H9 (cell line): ENCODE data around the gene WDR7. TPM values are rescaled to one million over a fixed set of nuclear protein-coding genes. Genes with fewer than 3 reads are reported as not detected.

Source experiments
- DNase-seq: peaks from one replicate; pipeline ENCODE4 v3.0.0-alpha.2; 2017
- H2AFZ ChIP-seq: one replicate; pipeline ENCODE4 v1.6.1; 2013; ENCODE audit warnings: mild to moderate bottlenecking, low read length, control low read depth, moderate library complexity
- H2AK5ac ChIP-seq: 2 replicates; pipeline ENCODE4 v1.6.1; 2013; ENCODE audit warnings: low read length, control low read depth, mixed read lengths; ENCODE audit not compliant: insufficient read length
- H2BK120ac ChIP-seq: one replicate; pipeline ENCODE4 v1.6.1; 2013; ENCODE audit warnings: low read depth, mild to moderate bottlenecking, low read length, control low read depth, inconsistent platforms; ENCODE audit not compliant: poor library complexity, severe bottlenecking
- H2BK12ac ChIP-seq: 2 replicates; pipeline ENCODE4 v1.6.1; 2013; ENCODE audit warnings: low read length, control low read depth, mixed read lengths, low read depth; ENCODE audit not compliant: insufficient read length
- H2BK15ac ChIP-seq: 2 replicates; pipeline ENCODE4 v1.6.1; 2013; ENCODE audit warnings: low read depth, low read length, control low read depth
- H2BK20ac ChIP-seq: one replicate; pipeline ENCODE4 v1.6.1; 2013; ENCODE audit warnings: low read depth, mild to moderate bottlenecking, low read length, control low read depth, inconsistent platforms; ENCODE audit not compliant: poor library complexity, severe bottlenecking
- H2BK5ac ChIP-seq: 2 replicates; pipeline ENCODE4 v1.6.1; 2013; ENCODE audit warnings: low read length, control low read depth, mixed read lengths; ENCODE audit not compliant: insufficient read length
- H3K14ac ChIP-seq: 2 replicates; pipeline ENCODE4 v1.6.1; 2013; ENCODE audit warnings: low read length, control low read depth; ENCODE audit not compliant: insufficient read depth
- H3K18ac ChIP-seq: 2 replicates; pipeline ENCODE4 v1.6.1; 2013; ENCODE audit warnings: low read depth, mild to moderate bottlenecking, mixed read lengths, low read length, control low read depth; ENCODE audit not compliant: insufficient read length
- H3K23ac ChIP-seq: 2 replicates; pipeline ENCODE4 v1.6.1; 2013; ENCODE audit warnings: low read length, control low read depth, mixed read lengths, low read depth; ENCODE audit not compliant: insufficient read length
- H3K23me2 ChIP-seq: 2 replicates; pipeline ENCODE4 v1.6.1; 2013; ENCODE audit warnings: low read depth, mild to moderate bottlenecking, mixed read lengths, low read length, control low read depth; ENCODE audit not compliant: insufficient read length, poor library complexity, severe bottlenecking
- H3K27ac ChIP-seq: 2 replicates; pipeline ENCODE4 v1.5.1; 2013; ENCODE audit warnings: low read length, control low read depth, mixed read lengths, low read depth; ENCODE audit not compliant: insufficient read length
- H3K27me3 ChIP-seq: 2 replicates; pipeline ENCODE4 v1.6.1; 2013; ENCODE audit warnings: low read length, control low read depth, inconsistent platforms; ENCODE audit not compliant: insufficient read depth
- H3K4ac ChIP-seq: 2 replicates; pipeline ENCODE4 v1.6.1; 2013; ENCODE audit warnings: low read depth, mild to moderate bottlenecking, control low read depth, inconsistent platforms, low read length, moderate library complexity
- H3K4me1 ChIP-seq: 2 replicates; pipeline ENCODE4 v1.6.1; 2013; ENCODE audit warnings: low read length, control low read depth, inconsistent platforms; ENCODE audit not compliant: insufficient read depth
- H3K4me2 ChIP-seq: 2 replicates; pipeline ENCODE4 v1.6.1; 2013; ENCODE audit warnings: low read length, control low read depth, mixed read lengths; ENCODE audit not compliant: insufficient read length, insufficient read depth
- H3K56ac ChIP-seq: 2 replicates; pipeline ENCODE4 v1.6.1; 2013; ENCODE audit warnings: low read depth, mild to moderate bottlenecking, mixed read lengths, low read length, control low read depth; ENCODE audit not compliant: insufficient read length
- H3K79me1 ChIP-seq: 2 replicates; pipeline ENCODE4 v1.6.1; 2013; ENCODE audit warnings: low read depth, mild to moderate bottlenecking, moderate library complexity, low read length, control low read depth, inconsistent platforms; ENCODE audit not compliant: insufficient read depth, poor library complexity, severe bottlenecking
- H3K79me2 ChIP-seq: 2 replicates; pipeline ENCODE4 v1.6.1; 2013; ENCODE audit warnings: low read length, control low read depth, inconsistent platforms; ENCODE audit not compliant: insufficient read depth
- H3K9ac ChIP-seq: 2 replicates; pipeline ENCODE4 v1.6.1; 2013; ENCODE audit warnings: low read length, control low read depth, mixed read lengths; ENCODE audit not compliant: insufficient read length; ENCODE audit errors: extremely low read depth
- H3K9me3 ChIP-seq: one replicate; pipeline ENCODE4 v1.6.1; 2013; ENCODE audit warnings: low read depth, low read length, inconsistent platforms; ENCODE audit not compliant: control insufficient read depth
- H3T11ph ChIP-seq: one replicate; pipeline ENCODE4 v1.6.1; 2013; ENCODE audit warnings: mild to moderate bottlenecking, low read length, control low read depth, inconsistent platforms
- H4K20me1 ChIP-seq: one replicate; pipeline ENCODE4 v1.6.1; 2013; ENCODE audit not compliant: control insufficient read depth, insufficient read length, insufficient read depth
- H4K5ac ChIP-seq: 2 replicates; pipeline ENCODE4 v1.6.1; 2013; ENCODE audit warnings: low read depth, mild to moderate bottlenecking, mixed read lengths, low read length, control low read depth; ENCODE audit not compliant: insufficient read length
- H4K8ac ChIP-seq: replicated peaks from 2 replicates; pipeline ENCODE4 v1.6.1; 2013; ENCODE audit warnings: low read length, control low read depth, mixed read lengths, low read depth; ENCODE audit not compliant: insufficient read length
- H4K91ac ChIP-seq: 2 replicates; pipeline ENCODE4 v1.6.1; 2013; ENCODE audit warnings: low read depth, mild to moderate bottlenecking, moderate library complexity, mixed read lengths, low read length, control low read depth; ENCODE audit not compliant: insufficient read length
- H3K27ac Mint-ChIP-seq, 3 experiments: 2 replicates in 2 of 3; 3 replicates in 1 of 3; pipeline ENCODE4 v1.8.0; 2020 to 2021; ENCODE audit warnings: mixed read lengths in 3 of 3, mild to moderate bottlenecking in 1 of 3, moderate library complexity in 1 of 3
- H3K27me3 Mint-ChIP-seq: 2 replicates; pipeline ENCODE4 v1.8.0; 2021; ENCODE audit warnings: low read depth, mild to moderate bottlenecking, moderate library complexity, mixed read lengths
- H3K36me3 Mint-ChIP-seq, 3 experiments: 2 replicates in 2 of 3; 3 replicates in 1 of 3; pipeline ENCODE4 v1.8.0; 2020 to 2021; ENCODE audit warnings: low read depth in 3 of 3, mixed read lengths in 3 of 3; ENCODE audit not compliant: insufficient read depth in 1 of 3
- H3K4me1 Mint-ChIP-seq, 2 experiments: 2 replicates each; pipeline ENCODE4 v1.8.0; 2020; ENCODE audit warnings: mixed read lengths in 2 of 2
- H3K4me3 Mint-ChIP-seq, 2 experiments: 2 replicates in 1 of 2; 3 replicates in 1 of 2; pipeline ENCODE4 v1.8.0; 2020 to 2021; ENCODE audit warnings: mild to moderate bottlenecking in 2 of 2, mixed read lengths in 2 of 2, moderate library complexity in 1 of 2
- H3K9me3 Mint-ChIP-seq, 2 experiments: 2 replicates in 1 of 2; 3 replicates in 1 of 2; pipeline ENCODE4 v1.8.0; 2020; ENCODE audit warnings: mild to moderate bottlenecking in 2 of 2, mixed read lengths in 2 of 2, moderate library complexity in 1 of 2
- CTCF ChIP-seq: fragments of 200-600 bp; sonication (generic); conservative IDR thresholded peaks from 3 replicates; pipeline ENCODE4 v1.8.0; 2021; ENCODE audit warnings: antibody characterized with exemption, mild to moderate bottlenecking
- total RNA-seq: library from RNA; stranded (reverse); gene quantifications from 2 replicates; pipeline ENCODE4 v1.2.1, GENCODE V29; 2021

WDR7 gene
- total RNA-seq, 1 experiment from 2014 or later, result 14.8 TPM

GRCh38 chr18:56770873-56771272 is 119.7 kb downstream of the WDR7 start:
- Histone ChIP-seq H3K56ac (no peak overlapping the region), H2AFZ (no peak overlapping the region), H3K4me1 (no peaks in the 10 kb centered on the region), H2AK5ac (no peak overlapping the region), H4K5ac (no peak overlapping the region), H2BK120ac (no peak overlapping the region), H3T11ph (no peak overlapping the region), H3K4me2 (no peak overlapping the region), H3K18ac (no peak overlapping the region), H2BK15ac (no peak overlapping the region), H4K20me1 (no peaks in the 10 kb centered on the region), H2BK12ac (no peak overlapping the region), H4K91ac (no peak overlapping the region), H3K23me2 (no peaks in the 10 kb centered on the region), H3K9ac (no peak overlapping the region), H3K79me1 (no peaks in the 10 kb centered on the region), H3K14ac (no peak overlapping the region), H2BK5ac (no peak overlapping the region), H3K23ac (no peak overlapping the region), H3K27ac (no peak overlapping the region), H4K8ac (no peak overlapping the region), H3K9me3 (no peaks in the 10 kb centered on the region), H3K4ac (no peak overlapping the region), H3K79me2 (no peaks in the 10 kb centered on the region), H3K27me3 (no peaks in the 10 kb centered on the region), H2BK20ac (no peak overlapping the region)
- H3K27ac Mint-ChIP-seq, result no peak overlapping the region
- no peak for DNase-seq
- no peaks in the 10 kb centered on the region for H3K27me3 Mint-ChIP-seq
- no peaks in the 10 kb centered on the region for H3K9me3 Mint-ChIP-seq
- H3K4me3 Mint-ChIP-seq, result no peak overlapping the region
- no peak for TF ChIP-seq CTCF
- H3K4me1 Mint-ChIP-seq, result no peaks in the 10 kb centered on the region
- no peaks in the 10 kb centered on the region for H3K36me3 Mint-ChIP-seq
